GM13977 (cell line): ENCODE measurements around the gene HNRNPDL.
A peak's percentile ranks its signal among the peaks of the same experiment; 100 is the strongest.

ENCODE experiments used
- DNase-seq: peaks from one replicate; pipeline ENCODE4 v3.0.0; 2012; ENCODE audit warnings: low spot score
- in situ Hi-C: fragments of 300-500 bp; cut with MboI; formaldehyde crosslinking; loops from one replicate; pipeline ENCODE4 v1.12.0; 2022; ENCODE audit warnings: low sequenced_read_pairs, low pct_unique_long_range_greater_than_20kb, mixed read lengths, inconsistent platforms; ENCODE audit not compliant: unreplicated experiment
- TF ChIP-seq, protein P1 (sequence below): IDR thresholded peaks from 2 replicates; pipeline ENCODE4 v1.5.1; 2012; ENCODE audit warnings: mild to moderate bottlenecking, control low read depth; ENCODE audit not compliant: insufficient read depth; ENCODE audit errors: extremely low read depth, missing control alignments

HNRNPDL gene

DNA sequence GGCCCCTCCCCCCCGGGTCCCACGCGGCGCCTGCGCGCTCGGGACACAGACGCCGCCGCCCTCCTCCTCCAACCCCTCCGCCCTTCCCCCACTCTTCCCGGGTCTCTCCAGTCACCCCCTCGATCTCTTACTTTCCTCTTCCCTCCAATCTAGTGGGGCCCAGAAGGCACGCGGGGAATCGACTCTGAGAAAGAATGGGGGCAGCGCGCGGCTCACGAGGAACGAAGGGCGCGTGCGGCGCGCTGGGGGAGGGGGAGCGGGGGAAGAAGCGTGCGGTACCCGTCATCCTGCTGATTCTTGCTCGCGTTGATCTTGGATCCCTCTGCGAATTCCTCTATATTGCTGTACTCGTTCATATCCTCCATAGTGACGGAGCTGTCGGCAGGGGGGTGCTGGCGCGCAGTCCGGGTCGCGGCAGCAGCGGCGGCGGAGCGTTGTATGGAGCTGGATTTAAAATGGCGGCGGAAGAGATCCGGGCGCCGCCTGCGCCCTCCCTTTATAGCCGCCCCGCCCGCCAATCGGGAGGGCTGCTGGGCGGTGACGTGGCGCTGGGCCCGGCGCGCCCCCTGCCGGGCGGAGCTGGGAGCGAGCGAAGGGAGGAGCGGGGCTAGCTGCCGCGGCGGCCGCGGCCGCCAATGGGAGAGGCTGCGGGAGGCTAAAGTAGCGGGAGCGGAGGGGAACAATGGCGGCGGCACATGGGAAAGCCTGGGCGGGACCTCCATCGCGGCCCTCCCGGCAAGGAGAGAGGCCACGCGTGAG is 1.1 kb downstream of the HNRNPDL start:
- DNase-seq = peak; percentile 98
- TF ChIP-seq, protein P1, sequence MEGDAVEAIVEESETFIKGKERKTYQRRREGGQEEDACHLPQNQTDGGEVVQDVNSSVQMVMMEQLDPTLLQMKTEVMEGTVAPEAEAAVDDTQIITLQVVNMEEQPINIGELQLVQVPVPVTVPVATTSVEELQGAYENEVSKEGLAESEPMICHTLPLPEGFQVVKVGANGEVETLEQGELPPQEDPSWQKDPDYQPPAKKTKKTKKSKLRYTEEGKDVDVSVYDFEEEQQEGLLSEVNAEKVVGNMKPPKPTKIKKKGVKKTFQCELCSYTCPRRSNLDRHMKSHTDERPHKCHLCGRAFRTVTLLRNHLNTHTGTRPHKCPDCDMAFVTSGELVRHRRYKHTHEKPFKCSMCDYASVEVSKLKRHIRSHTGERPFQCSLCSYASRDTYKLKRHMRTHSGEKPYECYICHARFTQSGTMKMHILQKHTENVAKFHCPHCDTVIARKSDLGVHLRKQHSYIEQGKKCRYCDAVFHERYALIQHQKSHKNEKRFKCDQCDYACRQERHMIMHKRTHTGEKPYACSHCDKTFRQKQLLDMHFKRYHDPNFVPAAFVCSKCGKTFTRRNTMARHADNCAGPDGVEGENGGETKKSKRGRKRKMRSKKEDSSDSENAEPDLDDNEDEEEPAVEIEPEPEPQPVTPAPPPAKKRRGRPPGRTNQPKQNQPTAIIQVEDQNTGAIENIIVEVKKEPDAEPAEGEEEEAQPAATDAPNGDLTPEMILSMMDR = peak; percentile 92
- in situ Hi-C loops = no loop called here

DNA sequence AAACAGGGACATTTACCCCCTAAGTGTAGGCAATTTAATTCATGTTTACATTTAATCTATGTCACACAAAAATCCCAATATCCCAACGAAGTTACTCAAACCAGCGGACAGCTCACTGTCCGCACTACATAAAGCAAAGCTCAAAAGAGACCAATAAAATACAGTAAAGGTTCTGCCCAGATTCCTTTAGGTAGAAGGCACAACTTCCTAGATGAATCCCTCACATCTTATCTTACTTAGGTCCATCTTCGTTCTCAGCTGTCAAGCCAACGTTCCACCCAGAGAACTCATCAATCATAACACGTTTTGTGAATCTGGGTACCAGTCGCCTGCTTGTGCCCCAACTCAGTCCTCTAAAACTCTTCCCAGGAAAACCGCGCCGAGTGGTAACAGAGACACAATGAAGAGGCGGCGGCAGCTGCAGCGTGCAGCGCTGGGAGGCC is 1.7 kb downstream of the HNRNPDL start:
- no peak for DNase-seq
- in situ Hi-C loops = no loop called here
- TF ChIP-seq, protein P1 = no peak

DNA sequence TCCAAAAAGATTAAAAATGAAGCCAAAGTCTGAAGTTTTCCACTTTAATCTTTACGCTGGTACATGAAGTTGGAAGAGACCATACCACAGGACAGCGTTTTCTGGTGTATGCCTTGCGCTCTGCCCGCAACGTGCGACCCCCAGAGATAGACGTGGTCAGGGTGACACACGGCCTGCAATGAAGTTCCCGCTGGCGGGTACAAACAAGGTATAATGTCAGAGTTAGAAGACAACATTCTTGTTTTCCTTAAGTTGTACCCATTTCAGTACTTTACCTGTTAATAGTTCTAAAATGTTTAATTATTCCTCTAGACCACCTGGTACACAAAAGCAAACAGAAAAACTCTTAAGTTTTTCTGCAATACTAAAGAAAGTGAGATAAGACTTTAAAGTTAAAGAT is 4.8 kb downstream of the HNRNPDL start:
- no peak for DNase-seq
- TF ChIP-seq, protein P1 = no peak
- in situ Hi-C loops = no loop called here

DNA sequence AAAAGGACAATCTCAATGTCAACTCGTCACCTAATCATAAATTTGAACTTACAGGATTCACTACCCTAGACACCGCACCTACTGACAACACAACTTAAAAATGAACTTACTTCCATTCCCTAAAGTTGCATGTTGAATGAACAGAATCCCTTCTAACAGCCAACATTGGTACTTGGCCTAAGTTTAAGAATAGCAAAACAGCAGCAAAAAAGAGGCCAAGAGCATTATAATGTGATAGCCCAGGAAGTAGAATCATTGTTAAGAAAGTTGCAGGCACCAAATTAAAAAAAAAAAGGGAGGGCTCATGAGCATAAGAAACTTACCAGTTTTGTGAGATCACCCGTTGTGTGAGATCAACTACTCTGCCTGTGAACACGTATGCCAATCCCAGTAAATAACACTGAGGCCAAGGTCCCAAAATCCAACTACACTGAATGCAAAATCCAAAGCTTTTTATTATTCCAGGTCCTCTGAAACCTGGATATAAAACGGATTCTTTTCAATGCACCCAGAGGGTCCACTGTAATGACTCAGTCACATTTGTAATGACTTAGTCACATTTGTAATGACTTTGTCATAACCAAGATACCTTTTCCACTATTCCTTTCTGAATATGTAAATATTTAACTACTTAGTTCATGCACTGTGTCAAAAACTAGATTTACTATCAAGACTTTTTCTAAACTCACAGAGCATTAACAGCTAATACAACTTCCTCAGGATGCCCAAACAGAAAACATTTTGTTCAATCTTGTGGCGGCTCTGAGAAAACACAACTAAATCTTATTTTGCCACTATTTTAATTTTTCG is 6.8 kb downstream of the HNRNPDL start:
- no peak for DNase-seq
- in situ Hi-C loops = no loop called here
- TF ChIP-seq, protein P1 = no peak

DNA sequence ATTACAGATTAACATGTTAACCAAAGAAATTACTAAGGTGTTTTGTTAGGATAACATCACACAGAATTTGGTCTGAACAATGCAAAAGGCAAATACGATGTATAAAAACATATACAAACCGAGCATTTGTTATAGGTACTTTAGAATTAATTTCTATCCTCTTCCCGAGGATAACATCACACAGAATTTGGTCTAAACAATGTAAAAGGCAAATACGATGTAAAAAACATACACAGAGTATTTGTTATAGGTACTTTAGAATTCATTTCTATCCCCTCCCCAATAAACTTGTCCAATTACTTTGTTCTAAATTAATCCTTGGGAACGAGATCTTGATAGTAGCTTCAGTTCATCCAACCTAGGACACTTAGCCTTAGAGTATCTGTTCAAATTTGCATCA is 7.6 kb downstream of the HNRNPDL start:
- DNase-seq = no peak
- TF ChIP-seq, protein P1 = no peak
- in situ Hi-C loops = no loop called here

DNA sequence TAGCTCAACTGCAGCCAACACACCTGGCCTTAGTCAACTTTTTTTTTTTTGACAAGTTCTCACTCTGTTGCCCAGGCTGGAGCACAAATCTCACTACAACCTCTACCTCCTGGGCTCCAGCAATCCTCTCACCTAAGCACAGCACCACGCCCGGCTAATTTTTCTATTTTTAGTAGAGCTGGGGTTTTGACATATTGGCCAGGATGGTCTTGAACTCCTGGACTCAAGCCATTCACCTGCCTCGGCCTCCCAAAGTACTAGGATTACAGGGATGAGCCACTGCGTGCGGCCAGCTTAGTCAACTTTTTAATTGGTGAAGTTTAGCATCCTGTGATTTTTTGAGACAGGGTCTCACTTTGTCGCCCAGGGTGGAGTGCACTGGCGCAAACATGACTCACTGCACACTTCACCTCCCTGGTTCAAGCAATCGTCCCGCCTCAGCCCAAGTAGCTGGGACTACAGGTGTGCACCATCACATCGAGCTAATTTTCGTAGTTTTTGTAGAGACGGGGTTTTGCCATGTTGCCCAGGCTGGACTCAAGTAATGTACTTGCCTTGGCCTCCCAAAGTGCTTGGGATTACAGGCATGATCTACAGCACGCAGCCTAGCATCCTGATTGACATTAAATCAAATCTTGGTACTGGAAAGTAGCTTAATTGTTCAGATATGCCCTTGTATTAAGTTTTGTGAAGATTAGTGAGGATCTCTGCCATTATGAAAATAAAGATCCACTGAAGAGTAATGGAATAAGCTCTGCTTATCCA is 8.3 kb downstream of the HNRNPDL start:
- DNase-seq = no peak
- in situ Hi-C loops = no loop called here

More for the DNA sequence above, 8.3 kb downstream of the HNRNPDL start:
- TF ChIP-seq, protein P1 = no peak
